ENCODE data around the gene CXCR5. TPM values are rescaled to one million over a fixed set of nuclear protein-coding genes. Genes with fewer than 3 reads are reported as not detected.
A peak's percentile ranks its signal among the peaks of the same experiment; 100 is the strongest.

CXCR5 gene
- total and polyA plus RNA-seq, 2 of the 4 experiments (the other 2 are of a cell fraction): not detected

DNA sequence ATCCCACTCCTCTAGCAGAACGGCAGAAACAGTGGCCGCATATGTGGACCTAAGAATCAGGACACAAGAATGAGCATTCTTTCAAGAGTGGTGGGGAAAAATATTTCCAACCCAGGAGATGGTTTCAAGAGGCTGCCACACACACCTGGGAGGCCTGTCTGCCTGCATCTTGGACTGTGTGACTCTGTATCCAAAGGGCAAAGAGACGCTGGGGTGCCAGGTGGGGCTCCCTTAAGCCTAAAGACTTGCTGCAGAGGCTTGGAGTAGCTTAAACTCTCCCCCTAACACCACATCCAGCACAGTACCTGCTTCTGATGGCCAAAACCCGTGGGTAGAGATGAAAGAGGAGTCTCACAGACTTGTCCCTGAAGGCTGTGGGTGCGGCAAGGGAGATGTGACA, 3.5 kb downstream of the CXCR5 start:
- Histone ChIP-seq H3K9me3 (ENCODE audit: control insufficient read depth, insufficient read depth, low read length) (no peaks in the 10 kb centered on the region), H3K36me3 (ENCODE audit: control insufficient read depth, insufficient read depth, low read length) (no peaks in the 10 kb centered on the region), H2AFZ (replicated peaks; ENCODE audit: low read length, poor library complexity) (peak overlapping the region; percentile 72), H2BK15ac (ENCODE audit: low read depth, low read length) (peak overlapping the region; percentile 81), H2BK5ac (ENCODE audit: low read depth, low read length, poor library complexity, severe bottlenecking) (peak overlapping the region; percentile 47), H3K27ac (ENCODE audit: insufficient read depth, low read length) (peak overlapping the region; percentile 54), H4K91ac (ENCODE audit: insufficient read depth, low read depth, low read length) (peak overlapping the region; percentile 90), H4K5ac (ENCODE audit: low read depth, low read length) (peak overlapping the region; percentile 60), H4K20me1 (ENCODE audit: insufficient read depth, low read length) (no peaks in the 10 kb centered on the region), H4K8ac (ENCODE audit: low read depth in 2 of 2, low read length in 2 of 2) (peak overlapping the region; percentile 82 to 89), H3K4me2 (ENCODE audit: low read depth, low read length) (no peak overlapping the region), H3K79me1 (ENCODE audit: low read depth in 1 of 2, low read length in 2 of 2) (peaks cover 0 to 7% of the 10 kb centered on the region in 2 experiments; a peak in 2 of 4 replicates), H3K4ac (ENCODE audit: low read depth, low read length) (peak overlapping the region; percentile 86), H2AK9ac (replicated peaks; ENCODE audit: low read depth, low read length, poor library complexity) (peak overlapping the region; percentile 55), H3K18ac (ENCODE audit: low read depth, low read length) (peak overlapping the region; percentile 51), H3K9me1 (ENCODE audit: insufficient read depth, low read length) (peaks cover 22% of the 10 kb centered on the region), H2BK120ac (ENCODE audit: low read depth, low read length) (peak overlapping the region; percentile 95), H3K14ac (replicated peaks; ENCODE audit: low read depth, low read length) (peak overlapping the region; percentile 85), H2BK20ac (ENCODE audit: low read depth, low read length) (peak overlapping the region; percentile 90), H3K4me3 (ENCODE audit: insufficient read depth, low read depth, low read length) (no peak overlapping the region), H3K9ac (ENCODE audit: low read depth, low read length) (peak overlapping the region; percentile 20; the same call in 1 of the 2 replicates), H3K4me1 (ENCODE audit: control insufficient read depth, insufficient read depth, low read length) (peaks cover 14% of the 10 kb centered on the region), H3K23ac (ENCODE audit: low read depth, low read length) (peak overlapping the region; percentile 47; the same call in 1 of the 2 replicates), H2AK5ac (ENCODE audit: low read depth, low read length) (peak overlapping the region; percentile 93), H3K27me3 (ENCODE audit: control insufficient read depth, insufficient read depth, low read length) (no peaks in the 10 kb centered on the region), H3K56ac (ENCODE audit: extremely low read depth, insufficient read depth, low read length) (peak overlapping the region; percentile 63)
- in situ Hi-C loops (cut with MboI; ENCODE audit: low sequenced_read_pairs) (no loop called here), intact Hi-C loops (cut with micrococcal nuclease) (no loop called here), dilution Hi-C loops (cut with HindIII; ENCODE audit: low sequenced_read_pairs, unreplicated experiment) (no loop called here)
- 100% methylated on average over 1 of the region's 5 CpGs; no CpG with 5 or more reads in 1 of the 2 experiments for WGBS, 2 experiments (ENCODE audit: extremely low coverage in 2 of 2, insufficient read length in 1 of 2)
- BruUV-seq (replicated peaks): no TSS peak
- ChIA-PET POLR2A (ENCODE audit: unreplicated experiment) (no interaction called here), CTCF (no interaction called here)
- ATAC-seq (ENCODE audit: low read depth) (peak; percentile 4), DNase-seq (no peak)
- TF ChIP-seq RAD21 (IDR thresholded peaks at IDR 0.05; ENCODE audit: low read length): no peak
- no peak for TF ChIP-seq CHD1 (IDR thresholded peaks at IDR 0.05; ENCODE audit: low read depth, low read length)
- TF ChIP-seq, protein P1, sequence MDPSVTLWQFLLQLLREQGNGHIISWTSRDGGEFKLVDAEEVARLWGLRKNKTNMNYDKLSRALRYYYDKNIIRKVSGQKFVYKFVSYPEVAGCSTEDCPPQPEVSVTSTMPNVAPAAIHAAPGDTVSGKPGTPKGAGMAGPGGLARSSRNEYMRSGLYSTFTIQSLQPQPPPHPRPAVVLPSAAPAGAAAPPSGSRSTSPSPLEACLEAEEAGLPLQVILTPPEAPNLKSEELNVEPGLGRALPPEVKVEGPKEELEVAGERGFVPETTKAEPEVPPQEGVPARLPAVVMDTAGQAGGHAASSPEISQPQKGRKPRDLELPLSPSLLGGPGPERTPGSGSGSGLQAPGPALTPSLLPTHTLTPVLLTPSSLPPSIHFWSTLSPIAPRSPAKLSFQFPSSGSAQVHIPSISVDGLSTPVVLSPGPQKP (IDR thresholded peaks at IDR 0.05; ENCODE audit: borderline replicate concordance, low read depth, low read length): no peak
- TF ChIP-seq BHLHE40 (IDR thresholded peaks at IDR 0.05; ENCODE audit: low read depth, low read length): no peak
- no peak for TF ChIP-seq POLR2A (IDR thresholded peaks at IDR 0.05; ENCODE audit: low read depth, low read length)
- no peak for TF ChIP-seq MAZ (IDR thresholded peaks at IDR 0.05; ENCODE audit: borderline replicate concordance, low read depth, low read length)
- no peak for TF ChIP-seq RFX5 (IDR thresholded peaks at IDR 0.05; ENCODE audit: low read depth, low read length)
- TF ChIP-seq FOS (IDR thresholded peaks at IDR 0.05; ENCODE audit: low read depth, low read length): no peak
- TF ChIP-seq MAFK (IDR thresholded peaks at IDR 0.05; ENCODE audit: low read depth, low read length): no peak
- no peak for TF ChIP-seq MXI1 (IDR thresholded peaks at IDR 0.05; ENCODE audit: borderline replicate concordance, low read depth, low read length)
- TF ChIP-seq, protein P2, sequence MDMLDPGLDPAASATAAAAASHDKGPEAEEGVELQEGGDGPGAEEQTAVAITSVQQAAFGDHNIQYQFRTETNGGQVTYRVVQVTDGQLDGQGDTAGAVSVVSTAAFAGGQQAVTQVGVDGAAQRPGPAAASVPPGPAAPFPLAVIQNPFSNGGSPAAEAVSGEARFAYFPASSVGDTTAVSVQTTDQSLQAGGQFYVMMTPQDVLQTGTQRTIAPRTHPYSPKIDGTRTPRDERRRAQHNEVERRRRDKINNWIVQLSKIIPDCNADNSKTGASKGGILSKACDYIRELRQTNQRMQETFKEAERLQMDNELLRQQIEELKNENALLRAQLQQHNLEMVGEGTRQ (IDR thresholded peaks at IDR 0.05; ENCODE audit: low read depth, low read length): no peak
- TF ChIP-seq CEBPB (IDR thresholded peaks at IDR 0.05; ENCODE audit: low read depth, low read length): no peak
- TF ChIP-seq RCOR1 (IDR thresholded peaks at IDR 0.05; ENCODE audit: insufficient replicate concordance, low read length): no peak
